HG02938 (cell line): ENCODE results near the gene DOCK9.
"Not testable (repeated sequence)": the region's sequence is repeated elsewhere in the genome, so short reads cannot be mapped to it uniquely, and the experiment has no call there.

ENCODE experiments used
- ATAC-seq: cut with Tn5 transposase; IDR thresholded peaks from one replicate; pipeline ENCODE4 v1.9.1; 2021; ENCODE audit warnings: mild to moderate bottlenecking, moderate library complexity; ENCODE audit not compliant: unreplicated experiment

The DOCK9 gene

GRCh38 chr13:98826146-98826545, 151.7 kb downstream of the DOCK9 start:
- ATAC-seq: no peak

- no peak for ATAC-seq
These were observed 152.2 kb downstream of the DOCK9 start for GRCh38 chr13:98825659-98826058.

- ATAC-seq: no peak
These were observed 153.3 kb downstream of the DOCK9 start for GRCh38 chr13:98824376-98825160.

GRCh38 chr13:98823442-98823841, 154.4 kb downstream of the DOCK9 start:
- ATAC-seq: no peak

- ATAC-seq: no peak
These were observed 155.6 kb downstream of the DOCK9 start for GRCh38 chr13:98822225-98822606.

GRCh38 chr13:98821372-98822224, 156.3 kb downstream of the DOCK9 start:
- ATAC-seq: no peak

- no peak for ATAC-seq
These were observed 157.0 kb downstream of the DOCK9 start for GRCh38 chr13:98820744-98821371.

- no peak for ATAC-seq
These were observed 157.6 kb downstream of the DOCK9 start for GRCh38 chr13:98820300-98820699.

- no peak for ATAC-seq
These were observed 158.4 kb downstream of the DOCK9 start for GRCh38 chr13:98819382-98820010.

- no peak for ATAC-seq
These were observed 161.5 kb downstream of the DOCK9 start for GRCh38 chr13:98816406-98816805.

GRCh38 chr13:98813993-98814392, 163.9 kb downstream of the DOCK9 start:
- ATAC-seq: no peak

- ATAC-seq: not testable (repeated sequence)
These were observed 165.6 kb downstream of the DOCK9 start for GRCh38 chr13:98812186-98812790.

GRCh38 chr13:98810746-98811145, 167.1 kb downstream of the DOCK9 start:
- no peak for ATAC-seq

- ATAC-seq: no peak
These were observed 168.5 kb downstream of the DOCK9 start for GRCh38 chr13:98809345-98809777.

- no peak for ATAC-seq
These were observed 170.1 kb downstream of the DOCK9 start for GRCh38 chr13:98807774-98808173.

GRCh38 chr13:98804336-98804855, 173.5 kb downstream of the DOCK9 start:
- no peak for ATAC-seq

- ATAC-seq: no peak
These were observed 173.9 kb downstream of the DOCK9 start for GRCh38 chr13:98803921-98804320.

- ATAC-seq: no peak
These were observed 174.7 kb downstream of the DOCK9 start for GRCh38 chr13:98803111-98803561.

- no peak for ATAC-seq
These were observed 175.3 kb downstream of the DOCK9 start for GRCh38 chr13:98802559-98802958.
